Measurements from ENCODE around the gene GPR108.

GPR108 gene

GRCh38 chr19:6680141-6680540 lies 57.2 kb downstream of the GPR108 start:
- no peak for DNase-seq

All from amygdala (tissue), 56 donors.